AG10803 (cell line): ENCODE measurements around the gene ARHGAP4.

Experiments
- DNase-seq: peaks from one replicate; pipeline ENCODE4 v3.0.0; 2010; ENCODE audit warnings: low read depth
- H3K4me3 ChIP-seq: 2 replicates; pipeline ENCODE4 v1.5.1; 2011; ENCODE audit warnings: mild to moderate bottlenecking, low read length, control low read depth
- CTCF ChIP-seq: conservative IDR thresholded peaks from 2 replicates; pipeline ENCODE4 v1.5.1; 2011; ENCODE audit warnings: mild to moderate bottlenecking, low read length, control low read depth, inconsistent platforms

ARHGAP4 gene

GRCh38 chrX:153961292-153961691, 35.2 kb upstream of the ARHGAP4 start:
- no peak for DNase-seq
- no peak for TF ChIP-seq CTCF
- H3K4me3 ChIP-seq: no peak overlapping the region

GRCh38 chrX:153960786-153961185, 34.7 kb upstream of the ARHGAP4 start:
- no peak for DNase-seq
- no peak overlapping the region for H3K4me3 ChIP-seq
- no peak for TF ChIP-seq CTCF

- DNase-seq: no peak
- no peak overlapping the region for H3K4me3 ChIP-seq
- TF ChIP-seq CTCF: no peak
Measured at GRCh38 chrX:153960077-153960476, 34.0 kb upstream of the ARHGAP4 start.

GRCh38 chrX:153959649-153960048, 33.6 kb upstream of the ARHGAP4 start:
- no peak overlapping the region for H3K4me3 ChIP-seq
- no peak for DNase-seq
- TF ChIP-seq CTCF: no peak

GRCh38 chrX:153958605-153959004, 32.5 kb upstream of the ARHGAP4 start:
- no peak for TF ChIP-seq CTCF
- no peak for DNase-seq
- no peak overlapping the region for H3K4me3 ChIP-seq

GRCh38 chrX:153957224-153957623, 31.2 kb upstream of the ARHGAP4 start:
- no peak overlapping the region for H3K4me3 ChIP-seq
- TF ChIP-seq CTCF: no peak
- DNase-seq: no peak

- H3K4me3 ChIP-seq: no peak overlapping the region
- no peak for DNase-seq
- TF ChIP-seq CTCF: no peak
Measured at GRCh38 chrX:153956044-153956907, 30.2 kb upstream of the ARHGAP4 start.
